GM12891 (cell line): ENCODE measurements around the gene ANO4.

ENCODE experiments used
- DNase-seq: peaks from one replicate; pipeline ENCODE4 v3.0.0; 2011; ENCODE audit warnings: low spot score; ENCODE audit not compliant: insufficient read length
- FAIRE-seq: peaks from 2 replicates; lab custom pipeline; 2011; peaks lifted over from hg19 to GRCh38; lab: Jason Lieb, UNC
- PAX5 ChIP-seq: IDR thresholded peaks from 2 replicates; pipeline ENCODE4 v1.6.1; 2011; ENCODE audit warnings: low read length, moderate library complexity, mild to moderate bottlenecking; ENCODE audit not compliant: insufficient read depth, severe bottlenecking
- POLR2A ChIP-seq: IDR thresholded peaks from 2 replicates; pipeline ENCODE4 v1.6.1; 2011; ENCODE audit warnings: low read depth, low read length, control low read depth
- POLR2AphosphoS5 ChIP-seq: IDR thresholded peaks from 2 replicates; pipeline ENCODE4 v1.6.1; 2011; ENCODE audit warnings: low read depth, low read length, control low read depth
- POU2F2 ChIP-seq: IDR thresholded peaks from 2 replicates; pipeline ENCODE4 v1.6.1; 2011; ENCODE audit warnings: low read depth, mild to moderate bottlenecking, control low read depth, low read length, moderate library complexity
- SPI1 ChIP-seq: IDR thresholded peaks from 2 replicates; pipeline ENCODE4 v1.6.1; 2011; ENCODE audit warnings: low read depth, low read length, control low read depth
- TAF1 ChIP-seq: IDR thresholded peaks from 2 replicates; pipeline ENCODE4 v1.6.1; 2011; ENCODE audit warnings: low read depth, low read length, control low read depth

The ANO4 gene

GRCh38 chr12:100800723-100801122 lies 6.1 kb downstream of the ANO4 start:
- TF ChIP-seq TAF1 (no peak), PAX5 (no peak), POLR2AphosphoS5 (no peak), POLR2A (no peak)
- no peak for DNase-seq
- FAIRE-seq, result no peak

DNA sequence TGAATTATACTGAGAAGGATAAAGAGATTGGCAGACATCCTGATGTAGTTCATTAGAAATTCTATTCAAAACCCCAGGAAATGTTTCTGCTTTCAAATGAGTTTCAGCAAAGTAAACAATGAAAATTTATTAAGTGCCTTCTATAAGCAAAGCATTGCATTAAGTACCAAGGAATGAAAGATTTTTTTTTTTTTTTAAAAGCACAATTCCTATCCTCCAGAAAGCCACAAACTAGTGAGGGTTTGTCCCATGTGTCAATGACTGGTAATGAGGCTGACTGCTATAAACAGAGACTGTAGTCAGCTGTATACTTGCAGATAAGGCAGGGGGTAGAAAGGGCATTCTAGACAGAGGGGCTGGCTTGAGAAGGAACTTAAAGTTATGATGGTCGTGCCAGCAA lies 6.7 kb downstream of the ANO4 start:
- no peak for FAIRE-seq
- TF ChIP-seq SPI1 (no peak), POU2F2 (no peak), PAX5 (no peak), POLR2AphosphoS5 (no peak), TAF1 (no peak)
- DNase-seq, result no peak

DNA sequence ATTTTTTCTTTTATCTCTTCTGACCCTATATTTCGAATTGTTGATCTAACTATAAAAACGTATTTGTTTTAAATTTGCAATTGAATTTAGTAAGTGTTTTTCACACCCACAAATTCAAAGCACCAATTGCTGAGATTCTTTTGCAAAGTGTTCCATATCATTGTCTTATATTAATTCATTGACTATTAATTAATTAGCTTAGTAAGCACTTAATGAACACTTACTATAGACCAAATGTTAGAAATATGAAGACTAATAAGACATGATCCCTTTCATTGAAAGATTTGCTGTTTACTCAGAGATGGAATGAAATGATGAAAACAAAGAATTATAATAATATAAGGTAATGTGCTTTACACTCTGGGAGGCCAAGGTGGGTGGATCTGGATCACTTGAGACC lies 14.2 kb downstream of the ANO4 start:
- TF ChIP-seq TAF1 (no peak), SPI1 (no peak), POLR2A (no peak), POLR2AphosphoS5 (no peak), POU2F2 (no peak), PAX5 (no peak)
- no peak for FAIRE-seq
- DNase-seq, result no peak

GRCh38 chr12:100820314-100820713 lies 25.7 kb downstream of the ANO4 start:
- no peak for FAIRE-seq
- no peak for DNase-seq
- TF ChIP-seq POLR2AphosphoS5, result no peak
- TF ChIP-seq PAX5, result no peak
- no peak for TF ChIP-seq POLR2A
- no peak for TF ChIP-seq POU2F2
- no peak for TF ChIP-seq TAF1
- no peak for TF ChIP-seq SPI1

- TF ChIP-seq TAF1, result no peak
- no peak for TF ChIP-seq POU2F2
- TF ChIP-seq POLR2A, result no peak
- no peak for TF ChIP-seq SPI1
- DNase-seq, result no peak
- FAIRE-seq, result no peak
Measured at GRCh38 chr12:100823963-100824362, 29.4 kb downstream of the ANO4 start.

GRCh38 chr12:100824476-100824875 lies 29.9 kb downstream of the ANO4 start:
- FAIRE-seq, result no peak
- TF ChIP-seq PAX5 (no peak), TAF1 (no peak), SPI1 (no peak), POLR2A (no peak), POLR2AphosphoS5 (no peak), POU2F2 (no peak)
- DNase-seq, result no peak

DNA sequence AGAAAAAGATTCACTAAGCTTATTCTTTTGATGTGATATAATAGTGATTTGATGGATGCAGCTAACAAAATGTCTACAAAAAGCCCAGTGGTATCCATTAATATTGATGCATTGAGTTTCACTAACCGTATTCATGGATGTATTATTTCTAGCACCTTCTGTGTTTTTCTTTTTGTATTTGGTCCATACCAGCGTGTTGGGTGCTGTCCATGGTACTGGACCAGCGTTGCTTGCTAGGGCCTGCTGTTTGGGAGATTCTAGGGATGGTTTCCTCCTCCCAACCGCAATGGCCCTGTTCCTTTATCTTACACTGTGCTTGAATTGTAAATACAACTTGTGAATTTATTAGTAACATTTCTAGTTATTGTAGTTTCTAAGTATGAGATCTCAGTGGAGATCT lies 31.7 kb downstream of the ANO4 start:
- no peak for DNase-seq
- no peak for FAIRE-seq
- TF ChIP-seq POU2F2, result no peak
- TF ChIP-seq SPI1, result no peak
- TF ChIP-seq POLR2A, result no peak
- TF ChIP-seq POLR2AphosphoS5, result no peak
- TF ChIP-seq PAX5, result no peak
- TF ChIP-seq TAF1, result no peak

- TF ChIP-seq POLR2A (no peak), POLR2AphosphoS5 (no peak)
- no peak for DNase-seq
- no peak for FAIRE-seq
Measured at GRCh38 chr12:100827901-100828520, 33.4 kb downstream of the ANO4 start.

DNA sequence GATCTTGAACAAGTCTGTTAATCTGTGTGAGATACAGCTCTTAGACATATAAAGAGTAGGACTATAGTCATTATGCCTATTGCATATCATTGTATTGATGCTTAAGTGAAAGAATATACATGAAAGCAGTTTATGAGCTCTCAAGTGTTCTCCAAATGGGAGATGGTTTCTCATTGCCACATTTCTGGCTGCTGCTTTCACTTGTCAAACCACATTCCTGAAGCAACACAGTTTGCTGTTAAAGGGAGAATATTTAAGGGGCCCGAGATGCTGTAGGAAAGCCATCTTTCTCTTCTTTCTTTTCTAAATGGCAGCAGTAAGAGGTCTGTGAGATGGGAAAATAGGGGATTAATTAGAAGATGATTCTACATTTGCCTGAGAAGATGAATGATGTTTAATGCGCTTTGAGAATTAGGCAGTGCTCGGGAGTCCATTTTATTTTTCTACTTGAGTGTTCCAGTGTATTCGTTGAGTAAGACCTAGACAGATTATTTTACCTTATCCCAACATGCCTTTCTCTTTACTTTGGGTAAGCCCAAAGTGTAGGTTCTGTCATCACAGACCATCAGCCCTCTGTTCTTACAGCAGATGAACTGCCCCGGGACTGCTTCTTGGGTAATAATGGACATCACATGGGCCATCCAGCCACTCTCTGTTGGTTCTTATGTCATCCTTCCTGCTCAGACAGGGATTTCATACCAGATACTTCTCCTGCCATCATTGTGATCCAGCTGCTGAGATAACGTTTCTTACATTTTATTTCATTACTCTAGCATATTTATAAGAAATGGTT lies 35.6 kb downstream of the ANO4 start:
- no peak for FAIRE-seq
- TF ChIP-seq TAF1, result no peak
- TF ChIP-seq POLR2AphosphoS5, result no peak
- TF ChIP-seq SPI1, result no peak
- TF ChIP-seq PAX5, result no peak
- no peak for TF ChIP-seq POLR2A
- TF ChIP-seq POU2F2, result no peak

DNA sequence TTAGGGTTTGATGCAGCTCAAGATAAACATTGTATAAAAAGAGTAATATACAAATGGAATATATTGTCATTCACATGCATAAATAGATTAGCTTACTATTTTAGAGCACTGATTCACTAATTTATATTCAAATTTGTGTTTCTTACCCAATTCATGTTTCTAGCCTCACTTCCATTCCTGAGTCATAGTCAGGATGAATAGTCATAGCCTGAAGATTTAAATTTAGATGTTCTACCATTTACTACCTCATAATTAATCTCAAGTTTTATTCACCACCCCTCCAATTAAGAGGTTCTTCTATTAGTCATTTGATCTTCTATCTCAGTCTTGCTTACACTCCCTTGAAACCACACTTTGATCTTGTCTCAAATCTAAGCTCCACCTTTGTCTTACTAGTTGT lies 38.7 kb downstream of the ANO4 start:
- FAIRE-seq, result no peak
- DNase-seq, result no peak
- TF ChIP-seq TAF1 (no peak), PAX5 (no peak), POLR2AphosphoS5 (no peak), POU2F2 (no peak), SPI1 (no peak), POLR2A (no peak)

More for the DNA sequence above, 35.6 kb downstream of the ANO4 start:
- DNase-seq, result no peak
